SK-N-SH (cell line): Measurements from ENCODE around the gene CPXM1.

Source experiments
- CTCF ChIP-seq: fragments of 200-600 bp; sonication (generic); IDR thresholded peaks from 2 replicates; pipeline ENCODE4 v1.6.1; 2017; ENCODE audit warnings: antibody characterized with exemption, mild to moderate bottlenecking, moderate library complexity
- EP300 ChIP-seq, 2 experiments: IDR thresholded peaks; 2 replicates each; pipeline versions ENCODE4 v1.4.0 to v1.6.1; 2012; ENCODE audit warnings: borderline replicate concordance in 1 of 2, low read depth in 1 of 2, low read length in 1 of 2
- FOXJ3 ChIP-seq: sonication (generic); formaldehyde crosslinking; IDR thresholded peaks from 2 replicates; pipeline ENCODE4 v1.5.1; 2020; ENCODE audit warnings: mild to moderate bottlenecking, missing genetic modification reagents
- JUND ChIP-seq: IDR thresholded peaks from 2 replicates; pipeline ENCODE4 v1.4.0; 2012
- NRF1 ChIP-seq: IDR thresholded peaks from 2 replicates; pipeline ENCODE4 v1.6.1; 2012; ENCODE audit warnings: low read depth, mild to moderate bottlenecking, low read length
- POLR2AphosphoS5 ChIP-seq: IDR thresholded peaks from 2 replicates; pipeline ENCODE4 v1.6.1; 2012; ENCODE audit warnings: low read depth, low read length
- RAD21 ChIP-seq: IDR thresholded peaks from 2 replicates; pipeline ENCODE4 v1.6.1; 2012; ENCODE audit warnings: mild to moderate bottlenecking, low read length
- RCOR1 ChIP-seq: fragments of 150-350 bp; IDR thresholded peaks from 2 replicates; pipeline ENCODE4 v1.6.1; 2017; ENCODE audit warnings: antibody characterized with exemption, low read length
- SIN3A ChIP-seq: IDR thresholded peaks from 2 replicates; pipeline ENCODE4 v1.6.1; 2012; ENCODE audit warnings: low read depth, mild to moderate bottlenecking, low read length, moderate library complexity, borderline replicate concordance
- SMC3 ChIP-seq: IDR thresholded peaks from 2 replicates; pipeline ENCODE4 v1.6.1; 2012; ENCODE audit warnings: low read depth, low read length, improper control_type of control experiment
- TEAD4 ChIP-seq: IDR thresholded peaks from 2 replicates; pipeline ENCODE4 v1.4.0; 2012; ENCODE audit warnings: mild to moderate bottlenecking, borderline replicate concordance; ENCODE audit not compliant: insufficient read depth
- YY1 ChIP-seq: IDR thresholded peaks from 2 replicates; pipeline ENCODE4 v1.4.0; 2012; ENCODE audit warnings: low read depth, mild to moderate bottlenecking
- TF ChIP-seq, protein P1 (sequence below): fragments of 150-350 bp; IDR thresholded peaks from 2 replicates; pipeline ENCODE4 v1.6.1; 2017; ENCODE audit warnings: antibody characterized with exemption, low read length, low read depth, borderline replicate concordance

DNA sequence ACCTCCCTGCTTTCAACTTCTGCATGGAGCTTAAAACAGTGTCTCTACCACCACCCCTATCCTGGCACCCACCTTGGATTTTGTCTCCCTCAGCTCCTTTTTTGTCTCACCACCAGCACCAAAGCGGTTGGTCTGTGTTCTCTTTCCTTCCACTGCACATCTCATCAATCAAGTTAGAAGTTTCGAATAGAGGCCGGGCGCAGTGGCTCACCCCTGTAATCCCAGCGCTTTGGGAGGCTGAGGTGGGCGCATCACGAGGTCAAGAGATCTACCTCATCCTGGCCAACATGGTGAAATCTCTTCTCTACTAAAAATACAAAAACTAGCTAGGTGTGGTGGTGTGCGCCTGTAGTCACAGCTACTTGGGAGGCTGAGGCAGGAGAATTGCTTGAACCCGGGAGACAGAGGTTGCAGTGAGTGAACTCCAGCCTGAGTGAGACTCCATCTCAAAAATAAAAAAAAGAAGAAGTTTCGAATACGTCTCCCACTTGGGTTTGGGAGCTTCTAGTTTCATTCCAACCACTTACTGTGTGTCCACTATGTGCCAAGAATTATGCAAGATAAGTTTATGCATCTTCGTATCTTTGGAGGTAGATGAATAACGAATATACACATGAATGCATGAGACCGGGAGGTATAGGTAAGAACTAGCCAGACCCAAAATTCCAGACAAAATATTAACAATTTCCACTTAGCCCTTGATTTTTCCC, 34.1 kb upstream of the CPXM1 start:
- TF ChIP-seq YY1, result no peak
- TF ChIP-seq SMC3, result no peak
- TF ChIP-seq CTCF, result no peak
- TF ChIP-seq, protein P1, sequence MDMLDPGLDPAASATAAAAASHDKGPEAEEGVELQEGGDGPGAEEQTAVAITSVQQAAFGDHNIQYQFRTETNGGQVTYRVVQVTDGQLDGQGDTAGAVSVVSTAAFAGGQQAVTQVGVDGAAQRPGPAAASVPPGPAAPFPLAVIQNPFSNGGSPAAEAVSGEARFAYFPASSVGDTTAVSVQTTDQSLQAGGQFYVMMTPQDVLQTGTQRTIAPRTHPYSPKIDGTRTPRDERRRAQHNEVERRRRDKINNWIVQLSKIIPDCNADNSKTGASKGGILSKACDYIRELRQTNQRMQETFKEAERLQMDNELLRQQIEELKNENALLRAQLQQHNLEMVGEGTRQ, result no peak
- TF ChIP-seq SIN3A, result no peak
- TF ChIP-seq RAD21, result no peak
- TF ChIP-seq FOXJ3 (CRISPR knock-in tag), result no peak
- TF ChIP-seq NRF1, result no peak
- TF ChIP-seq JUND, result no peak
- no peak for TF ChIP-seq EP300 (IDR thresholded peaks at IDR 0.05; ENCODE audit: borderline replicate concordance in 1 of 2, low read depth in 1 of 2, low read length in 1 of 2)
- TF ChIP-seq RCOR1, result no peak
- TF ChIP-seq POLR2AphosphoS5, result no peak
- TF ChIP-seq TEAD4, result no peak
